Keratinocyte (primary cell): ENCODE results near the gene OR2A25.

Experiments used
- CTCF ChIP-seq, 3 experiments: IDR thresholded peaks in 1 of 3; conservative IDR thresholded peaks in 1 of 3; optimal IDR thresholded peaks in 1 of 3; 2 replicates in 2 of 3; 3 replicates in 1 of 3; pipeline versions ENCODE3 to v1.5.1; 2011; ENCODE audit warnings: low read length in 3 of 3, mild to moderate bottlenecking in 3 of 3, moderate library complexity in 2 of 3, control low read depth in 1 of 3, inconsistent platforms in 1 of 3; ENCODE audit not compliant: insufficient read depth in 2 of 3; ENCODE audit errors: extremely low read depth in 1 of 3
- EZH2 ChIP-seq: IDR thresholded peaks from one replicate; pipeline ENCODE4 v1.6.1; 2012; ENCODE audit warnings: inconsistent platforms, mild to moderate bottlenecking, low read length, moderate library complexity

- TF ChIP-seq CTCF (optimal IDR thresholded peaks at IDR 0.05 in 1 of 3, IDR thresholded peaks at IDR 0.05 in 1 of 3, conservative IDR thresholded peaks at IDR 0.05 in 1 of 3; ENCODE audit: extremely low read depth in 1 of 3, insufficient read depth in 2 of 3, low read length in 3 of 3) = no peak
- no peak for TF ChIP-seq EZH2
Measured at GRCh38 chr7:144109283-144109682, 39.7 kb downstream of the OR2A25 start, which contains the start of gene OR2A2.
